ENCODE measurements around the gene RASGRP4. TPM values are rescaled to one million over a fixed set of nuclear protein-coding genes. Genes with fewer than 3 reads are reported as not detected.

RASGRP4 gene
- total RNA-seq, 2 donors from 2014 or later = 0.84 to 0.90 TPM

GRCh38 chr19:38401148-38401547, 24.9 kb downstream of the RASGRP4 start:
- intact Hi-C loops (cut with DNase I) = loop anchor here (10.0 kb wide), 1 partner anchor 214 kb away; the partner anchor contains the start of genes EIF3K and MAP4K1
- Histone ChIP-seq H3K27ac (no peak overlapping the region), H3K36me3 (no peaks in the 10 kb centered on the region), H3K4me1 (peaks cover 7% of the 10 kb centered on the region), H3K27me3 (peaks cover under 1% of the 10 kb centered on the region), H3K9me3 (no peaks in the 10 kb centered on the region), H3K4me3 (no peak overlapping the region), H3K9ac (ENCODE audit: low read depth in 2 of 2, low read length in 2 of 2) (no peak overlapping the region)
- TF ChIP-seq CTCF (IDR thresholded peaks at IDR 0.05) = no peak
- no peak for DNase-seq

- peaks cover 8% of the 10 kb centered on the region for H3K27me3 ChIP-seq
- no peak overlapping the region for H3K27ac ChIP-seq
- intact Hi-C loops (cut with DNase I) = loop anchor here (10.0 kb wide), 1 partner anchor 214 kb away; the partner anchor contains the start of genes EIF3K and MAP4K1
- H3K4me3 ChIP-seq = no peak overlapping the region
- peaks cover 7% of the 10 kb centered on the region for H3K4me1 ChIP-seq
- no peaks in the 10 kb centered on the region for H3K9me3 ChIP-seq
- no peak for DNase-seq
- H3K9ac ChIP-seq (ENCODE audit: low read depth in 2 of 2, low read length in 2 of 2) = no peak overlapping the region
- no peaks in the 10 kb centered on the region for H3K36me3 ChIP-seq
- TF ChIP-seq CTCF (IDR thresholded peaks at IDR 0.05) = no peak
Observed at GRCh38 chr19:38400361-38400760, 25.7 kb downstream of the RASGRP4 start.

GRCh38 chr19:38399537-38399936, 26.5 kb downstream of the RASGRP4 start:
- TF ChIP-seq CTCF (IDR thresholded peaks at IDR 0.05) = no peak
- no peaks in the 10 kb centered on the region for H3K36me3 ChIP-seq
- intact Hi-C loops (cut with DNase I) = no loop called here
- DNase-seq = no peak
- H3K4me1 ChIP-seq = peaks cover 6% of the 10 kb centered on the region
- peaks cover 16% of the 10 kb centered on the region for H3K27me3 ChIP-seq
- no peak overlapping the region for H3K4me3 ChIP-seq
- H3K9ac ChIP-seq (ENCODE audit: low read depth in 2 of 2, low read length in 2 of 2) = no peak overlapping the region
- H3K27ac ChIP-seq = no peak overlapping the region
- H3K9me3 ChIP-seq = no peaks in the 10 kb centered on the region

GRCh38 chr19:38399081-38399480, 26.9 kb downstream of the RASGRP4 start:
- Histone ChIP-seq H3K27me3 (peaks cover 19% of the 10 kb centered on the region), H3K4me3 (no peak overlapping the region), H3K9ac (ENCODE audit: low read depth in 2 of 2, low read length in 2 of 2) (no peak overlapping the region), H3K9me3 (no peaks in the 10 kb centered on the region), H3K4me1 (peaks cover 2% of the 10 kb centered on the region), H3K36me3 (no peaks in the 10 kb centered on the region), H3K27ac (no peak overlapping the region)
- intact Hi-C loops (cut with DNase I) = no loop called here
- TF ChIP-seq CTCF (IDR thresholded peaks at IDR 0.05) = no peak
- no peak for DNase-seq

- no peaks in the 10 kb centered on the region for H3K36me3 ChIP-seq
- H3K27me3 ChIP-seq = peaks cover 19% of the 10 kb centered on the region
- no peaks in the 10 kb centered on the region for H3K4me1 ChIP-seq
- peak overlapping the region in 1 of 2 donors; percentile 24 for H3K9ac ChIP-seq (ENCODE audit: low read depth in 2 of 2, low read length in 2 of 2)
- DNase-seq = no peak
- no peaks in the 10 kb centered on the region for H3K9me3 ChIP-seq
- H3K4me3 ChIP-seq = peak overlapping the region; percentile 12
- intact Hi-C loops (cut with DNase I) = no loop called here
- no peak overlapping the region for H3K27ac ChIP-seq
- no peak for TF ChIP-seq CTCF (IDR thresholded peaks at IDR 0.05)
Observed at GRCh38 chr19:38395381-38396114, 30.5 kb downstream of the RASGRP4 start.

Data from colonic mucosa (tissue), 4 donors.